HFF-Myc (cell line): Measurements from ENCODE around the gene SIGLEC1.

Experiments used
- DNase-seq: peaks from one replicate; pipeline ENCODE4 v3.0.0-alpha.2; 2011; ENCODE audit warnings: low read depth; ENCODE audit errors: extremely low read depth
- H3K4me3 ChIP-seq: replicated peaks from 2 replicates; pipeline ENCODE4 v1.5.1; 2011; ENCODE audit warnings: low read depth, mild to moderate bottlenecking, control low read depth, low read length
- CTCF ChIP-seq: IDR thresholded peaks from 2 replicates; pipeline ENCODE4 v1.5.1; 2012; ENCODE audit warnings: mild to moderate bottlenecking, low read depth, low read length, control low read depth; ENCODE audit errors: missing control alignments

SIGLEC1 gene

GRCh38 chr20:3751675-3752385 is 39.4 kb upstream of the SIGLEC1 start:
- DNase-seq: no peak
- no peak overlapping the region for H3K4me3 ChIP-seq
- no peak for TF ChIP-seq CTCF

GRCh38 chr20:3751305-3751674 is 38.9 kb upstream of the SIGLEC1 start:
- no peak for TF ChIP-seq CTCF
- no peak overlapping the region for H3K4me3 ChIP-seq
- no peak for DNase-seq

DNA sequence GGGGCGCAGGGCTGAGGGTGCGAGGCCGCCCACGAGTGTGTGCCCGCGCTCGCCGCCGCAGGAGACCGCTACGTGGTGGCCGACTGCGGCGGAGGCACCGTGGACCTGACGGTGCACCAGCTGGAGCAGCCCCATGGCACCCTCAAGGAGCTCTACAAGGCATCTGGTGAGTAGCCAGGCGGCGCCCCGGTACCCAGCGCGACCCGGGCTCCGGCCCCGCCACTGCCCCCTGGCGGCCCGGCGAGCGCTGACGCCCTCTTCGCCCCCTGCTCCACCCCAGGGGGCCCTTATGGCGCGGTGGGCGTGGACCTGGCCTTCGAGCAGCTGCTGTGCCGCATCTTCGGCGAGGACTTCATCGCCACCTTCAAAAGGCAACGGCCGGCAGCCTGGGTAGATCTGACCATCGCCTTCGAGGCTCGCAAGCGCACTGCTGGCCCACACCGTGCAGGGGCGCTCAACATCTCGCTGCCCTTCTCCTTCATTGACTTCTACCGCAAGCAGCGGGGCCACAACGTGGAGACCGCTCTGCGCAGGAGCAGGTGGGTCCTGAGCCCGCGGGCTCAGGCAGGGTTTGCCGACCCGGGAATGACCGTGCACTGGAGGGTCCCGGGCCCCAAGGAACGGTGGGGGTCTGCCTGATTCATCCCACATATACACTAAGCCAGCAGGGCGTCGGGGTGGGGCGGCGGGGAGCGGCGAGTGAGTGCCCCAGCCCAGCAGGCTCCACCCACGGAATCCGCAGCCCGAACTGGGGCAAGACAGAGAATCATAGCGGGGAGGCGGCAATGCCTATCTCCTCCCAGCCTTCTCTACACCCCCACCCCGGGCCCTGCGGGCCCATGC is 37.5 kb upstream of the SIGLEC1 start:
- DNase-seq: no peak
- H3K4me3 ChIP-seq: no peak overlapping the region
- TF ChIP-seq CTCF: peak; percentile 52

DNA sequence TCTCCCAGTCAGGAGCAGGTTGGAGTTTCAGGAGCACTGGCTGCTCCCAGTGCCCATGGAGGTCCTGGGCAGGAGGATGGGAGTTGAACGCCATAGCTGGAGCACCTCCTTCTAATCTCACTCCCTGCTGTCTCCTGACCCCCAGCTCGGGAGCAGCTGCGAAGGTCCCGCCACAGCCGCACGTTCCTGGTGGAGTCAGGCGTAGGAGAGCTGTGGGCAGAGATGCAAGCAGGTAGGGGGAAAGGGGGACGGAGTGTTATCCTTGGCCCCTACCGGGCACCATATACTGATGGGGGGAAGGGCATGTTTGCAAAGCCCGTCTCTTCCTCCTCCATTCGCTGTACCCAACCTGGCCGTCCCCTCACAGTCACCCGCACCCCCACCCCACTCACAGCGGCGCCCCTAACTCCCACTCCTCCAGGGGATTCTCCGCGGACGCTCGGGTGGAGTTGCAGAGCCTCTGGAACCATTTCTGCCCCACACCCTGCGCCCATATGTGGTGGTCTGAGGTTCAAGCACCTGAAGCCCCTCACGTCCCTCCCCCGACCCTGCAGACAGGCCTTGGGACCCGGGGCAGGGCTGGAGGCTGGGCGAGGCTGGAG is 36.8 kb upstream of the SIGLEC1 start:
- TF ChIP-seq CTCF: no peak
- no peak for DNase-seq
- no peak overlapping the region for H3K4me3 ChIP-seq

- TF ChIP-seq CTCF: no peak
- DNase-seq: no peak
- no peak overlapping the region for H3K4me3 ChIP-seq
Measured at GRCh38 chr20:3748073-3748472, 35.7 kb upstream of the SIGLEC1 start.

GRCh38 chr20:3747471-3747870 is 35.1 kb upstream of the SIGLEC1 start:
- no peak for DNase-seq
- H3K4me3 ChIP-seq: no peak overlapping the region
- TF ChIP-seq CTCF: no peak
